ENCODE data around the gene THRB. TPM values are rescaled to one million over a fixed set of nuclear protein-coding genes. Genes with fewer than 3 reads are reported as not detected.

The THRB gene
- total RNA-seq, 1 experiment from 2014 or later: 0.69 TPM

GRCh38 chr3:24272875-24273274 lies 221.8 kb downstream of the THRB start:
- DNase-seq (ENCODE audit: low read depth): no peak

- DNase-seq (ENCODE audit: low read depth): no peak
These were observed 222.2 kb downstream of the THRB start for GRCh38 chr3:24272408-24272807.

DNA sequence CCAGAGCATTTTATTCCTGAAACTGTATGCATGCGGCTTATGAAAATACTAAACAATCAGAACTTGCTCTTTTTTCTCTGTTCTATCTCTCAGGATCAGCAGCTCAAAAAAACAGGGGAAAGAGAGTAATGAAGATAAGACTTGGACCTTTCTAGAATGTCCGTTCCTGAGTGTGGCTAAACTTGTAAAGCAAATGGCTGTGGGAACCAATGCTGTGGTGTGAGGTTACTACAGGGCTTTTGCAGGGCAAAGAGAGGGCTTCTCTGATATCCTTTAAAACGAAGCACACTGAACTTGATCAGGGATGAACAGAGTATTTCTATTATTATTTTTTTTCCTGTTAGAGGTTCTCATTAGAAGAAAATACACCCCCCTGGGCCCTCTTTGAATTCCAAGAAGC lies 223.4 kb downstream of the THRB start:
- DNase-seq (ENCODE audit: low read depth): no peak

GRCh38 chr3:24270744-24271143 lies 223.9 kb downstream of the THRB start:
- DNase-seq (ENCODE audit: low read depth): no peak

- no peak for DNase-seq (ENCODE audit: low read depth)
These were observed 224.4 kb downstream of the THRB start for GRCh38 chr3:24270204-24270691.

- DNase-seq (ENCODE audit: low read depth): peak; percentile 49
These were observed 229.9 kb downstream of the THRB start for GRCh38 chr3:24264748-24265158.

DNA sequence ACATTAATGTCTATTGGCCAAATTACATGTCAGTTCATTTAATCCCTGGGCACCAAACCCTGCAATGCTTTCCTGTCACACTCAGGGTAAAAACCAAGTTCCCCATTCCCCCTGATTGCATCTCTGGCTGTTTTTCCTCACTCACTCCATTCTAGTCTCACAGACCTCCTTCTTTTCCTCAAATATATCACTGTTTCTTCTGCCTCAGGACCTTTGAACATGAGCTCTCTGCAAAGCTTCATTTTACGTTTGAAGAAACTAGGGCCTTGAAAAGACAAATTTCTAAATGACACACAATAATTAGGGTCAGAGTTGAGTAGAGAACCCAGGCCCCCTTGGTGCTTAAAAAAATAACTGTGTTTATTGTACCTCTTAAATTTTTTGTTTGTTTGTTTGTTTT lies 230.6 kb downstream of the THRB start:
- DNase-seq (ENCODE audit: low read depth): no peak

DNA sequence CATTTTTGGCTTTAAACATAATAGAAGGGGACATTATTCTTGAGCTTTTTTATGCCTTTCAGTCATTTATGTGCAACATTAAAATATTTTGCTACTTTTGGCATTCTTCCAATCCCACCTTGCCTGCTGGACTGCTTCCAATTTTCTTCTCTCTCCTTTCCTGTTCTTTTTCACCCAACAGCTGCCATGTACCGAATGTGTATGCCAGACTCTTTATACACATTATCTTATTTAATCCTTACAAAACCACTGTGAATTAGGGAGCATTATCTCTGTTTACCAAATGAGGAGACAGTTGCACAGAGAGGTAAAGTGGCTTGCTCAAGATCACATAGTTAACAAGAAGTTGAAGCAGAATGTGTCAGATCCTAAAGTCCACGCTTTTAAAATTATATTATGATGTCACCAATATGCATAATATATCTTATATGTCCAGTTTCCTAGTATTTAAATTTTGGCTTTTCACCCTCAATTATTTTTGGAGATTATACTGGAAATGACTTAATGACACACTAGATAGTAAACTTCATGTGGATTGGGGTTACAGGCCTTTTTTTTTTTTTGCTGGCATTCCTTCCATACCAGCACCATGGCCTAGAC lies 231.5 kb downstream of the THRB start:
- DNase-seq (ENCODE audit: low read depth): no peak

- no peak for DNase-seq (ENCODE audit: low read depth)
These were observed 233.1 kb downstream of the THRB start for GRCh38 chr3:24261521-24261920.

DNA sequence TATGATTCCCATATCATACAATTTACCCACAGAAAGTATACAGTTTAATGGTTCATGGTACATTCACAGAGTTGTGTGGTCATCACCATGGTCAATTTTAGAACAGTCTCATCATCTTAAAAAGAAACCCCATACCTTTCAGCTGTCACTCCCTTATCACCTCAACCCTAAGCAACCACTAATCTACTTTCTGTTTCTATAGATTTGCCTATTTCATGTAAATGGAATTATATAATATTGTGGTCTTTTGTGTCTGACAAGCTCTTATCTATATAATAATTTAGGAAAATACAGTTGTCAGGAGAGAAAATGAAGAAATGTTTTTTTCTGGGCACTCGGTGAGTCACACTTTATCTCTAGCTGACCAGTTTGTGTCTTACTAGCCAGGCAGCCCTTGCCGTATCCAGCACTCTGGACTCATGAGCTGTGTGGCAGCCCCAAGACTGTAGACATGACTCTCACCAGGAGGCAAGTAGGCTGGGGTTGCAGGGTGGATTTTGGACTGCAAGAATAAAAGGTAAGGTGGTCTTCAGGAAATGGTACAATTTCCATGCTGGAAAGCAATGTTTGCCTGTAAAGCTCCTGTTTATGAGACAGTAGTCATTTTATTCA lies 234.6 kb downstream of the THRB start:
- DNase-seq (ENCODE audit: low read depth): peak; percentile 21

- no peak for DNase-seq (ENCODE audit: low read depth)
These were observed 235.7 kb downstream of the THRB start for GRCh38 chr3:24258727-24259600.

DNA sequence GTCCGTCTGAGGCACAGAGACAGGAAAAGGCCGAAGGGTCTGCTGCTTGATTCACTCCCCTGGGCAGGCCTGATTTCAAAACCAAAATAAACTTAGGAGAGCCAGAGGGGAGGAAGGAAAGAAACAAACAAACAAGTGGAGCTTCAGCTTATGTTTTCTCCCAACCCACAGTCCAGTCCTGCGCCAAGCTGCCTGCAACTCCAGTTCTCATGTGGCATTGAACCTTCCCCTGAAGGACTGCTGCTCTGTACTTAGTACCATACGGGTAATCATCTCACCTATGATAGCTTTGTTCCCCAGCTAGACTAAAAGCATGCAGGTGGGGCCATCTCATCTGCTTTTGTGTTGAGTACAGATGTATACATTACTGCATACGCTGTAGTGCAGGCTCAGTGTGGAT lies 236.4 kb downstream of the THRB start:
- no peak for DNase-seq (ENCODE audit: low read depth)

- DNase-seq (ENCODE audit: low read depth): no peak
These were observed 239.2 kb downstream of the THRB start for GRCh38 chr3:24255414-24255813.

- DNase-seq (ENCODE audit: low read depth): peak; percentile 88
These were observed 240.0 kb downstream of the THRB start for GRCh38 chr3:24254649-24255048.

GRCh38 chr3:24253336-24253735 lies 241.3 kb downstream of the THRB start:
- no peak for DNase-seq (ENCODE audit: low read depth)

DNA sequence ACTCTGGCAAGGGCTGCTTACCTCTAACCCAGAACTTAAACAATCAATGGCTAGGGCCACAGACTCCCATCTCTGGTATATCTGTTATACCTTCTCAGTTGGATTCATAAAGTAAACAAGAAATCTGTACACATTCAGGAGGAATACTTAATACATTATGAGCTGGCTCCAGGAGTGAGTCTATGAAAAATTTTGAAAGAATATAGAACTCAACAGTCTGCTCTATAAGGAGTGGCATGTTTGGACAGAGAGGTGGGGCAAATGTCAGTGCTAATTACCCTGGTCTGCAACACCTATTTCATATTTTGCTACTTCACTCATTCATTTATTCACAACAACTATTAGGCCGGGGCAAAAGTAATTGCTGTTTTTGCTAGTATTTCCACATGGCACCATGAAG lies 245.1 kb downstream of the THRB start:
- no peak for DNase-seq (ENCODE audit: low read depth)

DNA sequence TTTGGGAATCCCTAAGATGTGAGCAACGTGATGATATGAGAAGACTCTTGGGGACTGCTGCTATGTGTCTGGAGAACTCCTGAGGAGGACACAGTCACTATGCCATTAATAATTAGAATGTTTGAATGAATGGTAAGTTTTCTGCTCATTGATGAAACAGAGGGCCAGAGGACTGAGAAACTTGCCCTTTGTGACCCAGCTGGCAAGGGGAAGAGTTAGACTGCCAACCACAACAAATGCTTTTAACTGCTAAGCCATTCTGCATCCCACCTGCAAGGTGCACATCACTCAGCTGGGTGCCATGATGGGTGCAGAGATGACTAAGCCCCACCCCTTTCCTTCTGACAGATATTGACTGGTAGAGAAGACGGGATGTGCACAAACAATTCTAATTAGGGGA lies 249.6 kb downstream of the THRB start:
- no peak for DNase-seq (ENCODE audit: low read depth)

GRCh38 chr3:24244491-24244890 lies 250.2 kb downstream of the THRB start:
- DNase-seq (ENCODE audit: low read depth): no peak

DNA sequence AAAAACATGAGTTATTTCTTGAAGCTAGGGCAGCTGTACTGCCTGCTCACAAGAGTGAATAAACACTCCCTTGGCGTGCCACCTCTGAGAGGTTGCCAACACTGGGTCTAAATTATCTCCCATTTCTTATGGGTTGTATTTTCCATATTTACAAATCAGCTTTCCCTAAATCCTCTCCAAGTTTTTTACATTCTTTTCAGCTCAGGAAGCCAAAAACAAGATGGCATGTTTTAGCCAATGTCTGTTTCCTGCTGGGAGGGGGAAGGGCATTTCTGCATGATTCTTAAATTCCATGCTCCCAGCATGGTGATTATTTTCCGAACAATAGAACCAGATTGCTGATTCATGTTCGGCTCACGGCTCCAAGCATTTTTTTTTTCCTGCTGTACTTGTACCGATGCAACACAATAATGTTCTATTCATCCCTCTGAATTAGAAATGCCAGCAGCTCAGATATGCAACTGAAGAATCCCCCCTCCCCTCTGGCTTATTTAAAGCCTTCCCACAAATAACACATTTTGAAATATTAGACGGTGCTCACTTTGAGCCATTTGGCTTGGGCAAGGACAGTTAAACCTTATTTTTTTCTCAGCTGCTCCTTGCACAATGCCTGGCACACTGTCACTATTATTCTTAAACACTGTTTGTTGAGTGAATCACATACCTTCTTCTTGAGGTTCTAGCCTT lies 252.5 kb downstream of the THRB start:
- peak; percentile 90 for DNase-seq (ENCODE audit: low read depth)

GRCh38 chr3:24240306-24240705 lies 254.3 kb downstream of the THRB start:
- no peak for DNase-seq (ENCODE audit: low read depth)

DNA sequence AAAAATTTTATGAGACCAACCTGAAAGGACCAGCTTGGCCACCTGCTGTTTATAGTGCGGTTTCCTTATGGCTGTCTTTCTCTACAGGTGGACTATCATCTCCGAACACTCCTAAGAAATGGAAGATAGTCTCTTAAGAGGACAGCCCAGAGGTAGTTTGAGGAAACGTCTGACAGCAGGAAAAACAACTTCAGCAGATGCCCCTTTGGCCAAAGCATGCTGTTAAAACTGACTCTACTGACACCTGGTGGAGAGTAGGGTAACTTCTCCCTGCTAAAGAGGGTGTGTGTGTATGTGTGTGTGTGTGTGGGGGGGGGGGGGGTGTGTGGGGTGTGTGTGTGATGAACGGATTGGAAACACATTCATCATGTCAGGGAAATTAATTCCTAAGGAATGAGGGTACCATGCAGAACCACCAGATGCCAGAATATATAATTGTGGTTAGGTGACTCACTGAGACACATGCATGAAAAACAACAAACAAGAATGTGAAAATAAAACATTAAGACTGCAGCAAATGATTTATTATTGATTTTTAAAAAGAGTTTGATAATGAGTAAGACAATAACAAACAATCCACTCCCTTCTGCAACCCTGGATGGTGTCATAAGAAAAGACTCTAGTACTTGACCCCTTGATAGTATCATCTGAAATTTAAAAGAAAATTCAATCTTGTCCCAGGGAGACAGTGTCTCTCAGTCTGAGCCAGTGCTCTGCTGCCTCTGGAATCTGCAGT lies 256.5 kb downstream of the THRB start:
- peak; percentile 90 for DNase-seq (ENCODE audit: low read depth)
